Neural progenitor cell (in vitro differentiated cells): ENCODE data around the gene CYLD. TPM values are rescaled to one million over a fixed set of nuclear protein-coding genes. Genes with fewer than 3 reads are reported as not detected.

Experiments used
- DNase-seq: peaks from one replicate; pipeline ENCODE4 v3.0.0-alpha.2; 2016; ENCODE audit warnings: low spot score
- H2AFZ ChIP-seq: fragments of 200-600 bp; sonication (generic); replicated peaks from 2 replicates; pipeline ENCODE4 v1.6.1; 2016; ENCODE audit warnings: antibody characterized with exemption
- H3F3A ChIP-seq: fragments of 200-600 bp; sonication (generic); 2 replicates; pipeline ENCODE4 v1.6.1; 2016; ENCODE audit warnings: antibody characterized with exemption, low read depth
- H3K27ac ChIP-seq: fragments of 200-600 bp; sonication (generic); 2 replicates; pipeline ENCODE4 v1.5.1; 2016; ENCODE audit warnings: mild to moderate bottlenecking
- H3K27me3 ChIP-seq: fragments of 200-600 bp; sonication (generic); 2 replicates; pipeline ENCODE4 v1.6.1; 2016; ENCODE audit warnings: mild to moderate bottlenecking, moderate library complexity
- H3K36me3 ChIP-seq: fragments of 200-600 bp; sonication (generic); 2 replicates; pipeline ENCODE4 v1.5.1; 2016
- H3K4me1 ChIP-seq: fragments of 200-600 bp; sonication (generic); 2 replicates; pipeline ENCODE4 v1.6.1; 2016; ENCODE audit warnings: mixed run types
- H3K4me2 ChIP-seq: fragments of 200-600 bp; sonication (generic); 2 replicates; pipeline ENCODE4 v1.6.1; 2016
- H3K4me3 ChIP-seq: fragments of 200-600 bp; sonication (generic); 2 replicates; pipeline ENCODE4 v1.5.1; 2016
- H3K79me2 ChIP-seq: fragments of 200-600 bp; sonication (generic); 2 replicates; pipeline ENCODE4 v1.6.1; 2016; ENCODE audit warnings: low read depth
- H3K9ac ChIP-seq: fragments of 200-600 bp; sonication (generic); 2 replicates; pipeline ENCODE4 v1.6.1; 2016
- H3K9me3 ChIP-seq: fragments of 200-600 bp; sonication (generic); 2 replicates; pipeline ENCODE4 v1.5.1; 2016; ENCODE audit warnings: low read depth
- H4K20me1 ChIP-seq: fragments of 200-600 bp; sonication (generic); 2 replicates; pipeline ENCODE4 v1.6.1; 2016; ENCODE audit warnings: low read depth
- H3K27ac Mint-ChIP-seq: 3 replicates; pipeline ENCODE4 v1.8.0; 2021; ENCODE audit warnings: mixed read lengths
- H3K27me3 Mint-ChIP-seq: 2 replicates; pipeline ENCODE4 v1.8.0; 2022; ENCODE audit warnings: low read depth, mild to moderate bottlenecking, inconsistent platforms, moderate library complexity, mixed read lengths; ENCODE audit not compliant: insufficient read depth
- H3K36me3 Mint-ChIP-seq: 3 replicates; pipeline ENCODE4 v1.8.0; 2021; ENCODE audit warnings: mixed read lengths
- H3K4me1 Mint-ChIP-seq: 3 replicates; pipeline ENCODE4 v1.8.0; 2021; ENCODE audit warnings: mixed read lengths
- H3K4me3 Mint-ChIP-seq: 3 replicates; pipeline ENCODE4 v1.8.0; 2021; ENCODE audit warnings: mild to moderate bottlenecking, moderate library complexity, mixed read lengths
- H3K9me3 Mint-ChIP-seq: 3 replicates; pipeline ENCODE4 v1.8.0; 2020; ENCODE audit warnings: mixed read lengths
- EZH2 ChIP-seq: fragments of 200-600 bp; sonication (generic); IDR thresholded peaks from 2 replicates; pipeline ENCODE4 v1.6.1; 2017; ENCODE audit warnings: antibody characterized with exemption, mild to moderate bottlenecking, moderate library complexity
- EZH2phosphoT487 ChIP-seq: fragments of 200-600 bp; sonication (generic); IDR thresholded peaks from 2 replicates; pipeline ENCODE4 v1.6.1; 2017; ENCODE audit warnings: antibody characterized with exemption
- total RNA-seq: library from RNA; depleted of rRNA; stranded (reverse); fragments of >200 nt; gene quantifications from 2 replicates; pipeline ENCODE4 v1.2.3, GENCODE V29; 2015; ENCODE audit warnings: low replicate concordance
- TF ChIP-seq, protein P1 (sequence below): fragments of 200-600 bp; sonication (generic); IDR thresholded peaks from 2 replicates; pipeline ENCODE4 v1.5.1; 2017; ENCODE audit warnings: antibody characterized with exemption, mild to moderate bottlenecking

The CYLD gene
- total RNA-seq, 1 donor from 2014 or later: 22.0 TPM

DNA sequence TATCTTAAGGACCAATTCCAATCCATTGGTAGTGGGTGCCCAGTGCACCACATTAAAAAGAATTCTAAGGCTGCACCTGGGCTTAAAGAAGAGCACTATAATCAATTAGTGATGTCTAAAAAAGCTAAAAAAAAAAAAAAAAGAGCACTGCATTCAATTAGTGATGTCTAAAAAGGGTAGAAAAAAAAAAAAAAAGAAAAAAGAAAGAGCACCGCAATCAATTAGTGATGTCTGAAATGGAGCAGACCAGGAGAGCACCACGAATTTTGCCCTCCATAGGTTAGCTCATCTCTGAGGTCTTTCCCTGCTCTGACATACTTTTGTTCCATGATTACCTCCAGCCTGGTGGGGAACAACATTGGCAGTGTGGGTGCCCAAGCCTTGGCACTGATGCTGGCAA is 18.9 kb upstream of the CYLD start:
- Histone ChIP-seq H3K4me2 (no peak overlapping the region), H3K27ac (no peak overlapping the region), H3K36me3 (no peaks in the 10 kb centered on the region), H3F3A (no peaks in the 10 kb centered on the region), H2AFZ (no peak overlapping the region), H3K9me3 (no peaks in the 10 kb centered on the region), H3K79me2 (no peaks in the 10 kb centered on the region), H3K27me3 (no peaks in the 10 kb centered on the region), H3K4me3 (no peak overlapping the region), H4K20me1 (no peaks in the 10 kb centered on the region), H3K4me1 (no peaks in the 10 kb centered on the region), H3K9ac (no peak overlapping the region)
- H3K27me3 Mint-ChIP-seq: peaks cover 7% of the 10 kb centered on the region
- H3K27ac Mint-ChIP-seq: no peak overlapping the region
- H3K9me3 Mint-ChIP-seq: peaks cover 6% of the 10 kb centered on the region
- peaks cover 3% of the 10 kb centered on the region for H3K4me1 Mint-ChIP-seq
- TF ChIP-seq EZH2 (no peak), EZH2phosphoT487 (no peak)
- TF ChIP-seq, protein P1, sequence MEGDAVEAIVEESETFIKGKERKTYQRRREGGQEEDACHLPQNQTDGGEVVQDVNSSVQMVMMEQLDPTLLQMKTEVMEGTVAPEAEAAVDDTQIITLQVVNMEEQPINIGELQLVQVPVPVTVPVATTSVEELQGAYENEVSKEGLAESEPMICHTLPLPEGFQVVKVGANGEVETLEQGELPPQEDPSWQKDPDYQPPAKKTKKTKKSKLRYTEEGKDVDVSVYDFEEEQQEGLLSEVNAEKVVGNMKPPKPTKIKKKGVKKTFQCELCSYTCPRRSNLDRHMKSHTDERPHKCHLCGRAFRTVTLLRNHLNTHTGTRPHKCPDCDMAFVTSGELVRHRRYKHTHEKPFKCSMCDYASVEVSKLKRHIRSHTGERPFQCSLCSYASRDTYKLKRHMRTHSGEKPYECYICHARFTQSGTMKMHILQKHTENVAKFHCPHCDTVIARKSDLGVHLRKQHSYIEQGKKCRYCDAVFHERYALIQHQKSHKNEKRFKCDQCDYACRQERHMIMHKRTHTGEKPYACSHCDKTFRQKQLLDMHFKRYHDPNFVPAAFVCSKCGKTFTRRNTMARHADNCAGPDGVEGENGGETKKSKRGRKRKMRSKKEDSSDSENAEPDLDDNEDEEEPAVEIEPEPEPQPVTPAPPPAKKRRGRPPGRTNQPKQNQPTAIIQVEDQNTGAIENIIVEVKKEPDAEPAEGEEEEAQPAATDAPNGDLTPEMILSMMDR: no peak
- H3K36me3 Mint-ChIP-seq: no peaks in the 10 kb centered on the region
- no peak overlapping the region for H3K4me3 Mint-ChIP-seq
- DNase-seq: no peak

DNA sequence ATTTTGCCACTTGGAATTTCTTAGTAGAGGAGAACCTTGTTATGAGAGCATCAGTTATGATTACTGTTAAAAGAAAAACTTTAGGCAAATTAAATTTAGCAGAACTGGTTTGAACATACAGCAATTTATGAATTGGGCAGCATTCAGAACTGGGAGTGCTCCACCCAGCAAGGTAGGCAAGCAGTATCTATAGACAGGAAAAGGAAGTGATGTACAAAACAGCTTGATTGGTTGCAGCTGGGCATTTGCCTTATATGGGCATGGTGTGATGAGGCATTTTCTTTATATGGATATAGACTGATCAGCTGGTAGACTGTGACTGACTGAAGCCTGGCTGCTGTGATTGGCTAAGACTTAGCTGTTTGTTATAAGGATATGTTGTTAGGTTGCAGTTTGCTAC is 17.6 kb upstream of the CYLD start:
- no peak overlapping the region for H3K4me3 Mint-ChIP-seq
- H3K36me3 Mint-ChIP-seq: no peaks in the 10 kb centered on the region
- no peaks in the 10 kb centered on the region for H3K9me3 ChIP-seq
- H3K79me2 ChIP-seq: no peaks in the 10 kb centered on the region
- DNase-seq: no peak
- no peak overlapping the region for H3K27ac Mint-ChIP-seq
- H3K9ac ChIP-seq: no peak overlapping the region
- H3K9me3 Mint-ChIP-seq: peaks cover 6% of the 10 kb centered on the region
- H3K27me3 Mint-ChIP-seq: peaks cover 7% of the 10 kb centered on the region
- TF ChIP-seq, protein P1: no peak
- TF ChIP-seq EZH2phosphoT487 (no peak), EZH2 (no peak)
- no peaks in the 10 kb centered on the region for H3K4me1 ChIP-seq
- no peak overlapping the region for H3K4me3 ChIP-seq
- no peaks in the 10 kb centered on the region for H3K36me3 ChIP-seq
- no peak overlapping the region for H3K4me2 ChIP-seq
- H3K27ac ChIP-seq: no peak overlapping the region
- no peaks in the 10 kb centered on the region for H3K4me1 Mint-ChIP-seq
- H3F3A ChIP-seq: no peaks in the 10 kb centered on the region
- H2AFZ ChIP-seq: no peak overlapping the region
- no peaks in the 10 kb centered on the region for H4K20me1 ChIP-seq
- no peaks in the 10 kb centered on the region for H3K27me3 ChIP-seq

DNA sequence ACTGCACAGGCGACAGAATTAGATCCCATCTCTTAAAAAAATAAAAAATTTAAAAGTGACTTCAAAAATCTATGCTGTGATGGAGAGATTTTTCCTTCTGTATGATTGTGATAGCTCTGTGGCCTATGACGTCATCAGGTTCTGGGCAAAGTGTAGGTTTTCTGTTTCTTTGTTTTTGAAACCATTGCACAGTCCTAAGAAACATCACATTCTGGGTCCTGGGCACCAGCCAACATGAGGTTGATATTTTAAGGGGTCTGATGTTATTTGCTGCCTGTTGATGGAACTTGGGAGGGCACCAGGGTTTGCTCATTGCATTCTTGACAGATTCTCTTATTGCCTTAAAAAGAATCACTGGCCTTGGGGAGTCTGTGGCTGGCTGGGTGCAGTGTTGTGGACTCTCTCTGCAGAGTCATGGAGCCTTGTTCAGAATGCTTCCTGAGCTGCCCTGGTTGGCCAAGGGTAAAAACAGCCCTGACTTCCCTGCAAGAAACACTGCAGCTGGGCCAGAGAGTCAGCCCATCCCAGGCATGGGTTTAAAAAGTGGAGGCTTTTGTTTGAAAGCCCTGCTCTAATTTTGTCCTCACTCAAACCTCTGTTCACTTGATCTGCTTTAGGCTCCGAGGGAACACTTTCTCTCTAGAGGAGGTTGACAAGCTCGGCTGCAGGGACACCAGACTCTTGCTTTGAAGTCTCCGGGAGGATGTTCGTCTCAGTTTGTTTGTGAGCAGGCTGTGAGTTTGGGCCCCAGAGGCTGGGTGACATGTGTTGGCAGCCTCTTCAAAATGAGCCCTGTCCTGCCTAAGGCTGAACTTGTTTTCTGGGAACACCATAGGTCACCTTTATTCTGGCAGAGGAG is 10.5 kb upstream of the CYLD start:
- H3K27ac Mint-ChIP-seq: no peak overlapping the region
- no peak overlapping the region for H3K4me2 ChIP-seq

More for the DNA sequence above, 10.5 kb upstream of the CYLD start:
- Histone ChIP-seq H3K27me3 (no peaks in the 10 kb centered on the region), H3K4me3 (no peak overlapping the region), H3K27ac (no peak overlapping the region), H3K79me2 (no peaks in the 10 kb centered on the region), H3F3A (no peaks in the 10 kb centered on the region), H4K20me1 (no peaks in the 10 kb centered on the region), H2AFZ (peak overlapping the region; percentile 20), H3K9me3 (no peaks in the 10 kb centered on the region), H3K9ac (no peak overlapping the region), H3K36me3 (no peaks in the 10 kb centered on the region), H3K4me1 (peaks cover 4% of the 10 kb centered on the region)
- TF ChIP-seq, protein P1: no peak
- TF ChIP-seq EZH2phosphoT487 (no peak), EZH2 (no peak)
- H3K4me3 Mint-ChIP-seq: no peak overlapping the region
- H3K36me3 Mint-ChIP-seq: no peaks in the 10 kb centered on the region
- peaks cover 5% of the 10 kb centered on the region for H3K27me3 Mint-ChIP-seq
- H3K4me1 Mint-ChIP-seq: peaks cover 9% of the 10 kb centered on the region
- DNase-seq: no peak
- no peaks in the 10 kb centered on the region for H3K9me3 Mint-ChIP-seq
